Fibroblast of skin of abdomen (primary cell): ENCODE results near the gene KLC1.
A peak's percentile ranks its signal among the peaks of the same experiment; 100 is the strongest.

Experiments used
- DNase-seq: peaks from one replicate; pipeline ENCODE4 v3.0.0-alpha.2; 2013

KLC1 gene

GRCh38 chr14:103723748-103724081 is 94.7 kb downstream of the KLC1 start:
- DNase-seq = no peak

- DNase-seq = peak; percentile 10
These were observed 95.1 kb downstream of the KLC1 start for GRCh38 chr14:103724116-103724515.

GRCh38 chr14:103725001-103725682 is 96.1 kb downstream of the KLC1 start:
- DNase-seq = no peak

GRCh38 chr14:103725739-103726395 is 96.9 kb downstream of the KLC1 start:
- no peak for DNase-seq

- DNase-seq = no peak
These were observed 97.5 kb downstream of the KLC1 start for GRCh38 chr14:103726474-103726873.

- DNase-seq = no peak
These were observed 98.4 kb downstream of the KLC1 start for GRCh38 chr14:103727313-103727980.

GRCh38 chr14:103728141-103728540 is 99.1 kb downstream of the KLC1 start:
- no peak for DNase-seq

GRCh38 chr14:103728721-103729120 is 99.7 kb downstream of the KLC1 start:
- DNase-seq = no peak

- DNase-seq = no peak
These were observed 100.8 kb downstream of the KLC1 start for GRCh38 chr14:103729496-103730448.

GRCh38 chr14:103730490-103731035 is 101.6 kb downstream of the KLC1 start:
- no peak for DNase-seq

- no peak for DNase-seq
These were observed 102.5 kb downstream of the KLC1 start for GRCh38 chr14:103731481-103731880.

GRCh38 chr14:103731916-103732867 is 103.2 kb downstream of the KLC1 start:
- DNase-seq = no peak

- DNase-seq = no peak
These were observed 104.0 kb downstream of the KLC1 start for GRCh38 chr14:103732868-103733620.

GRCh38 chr14:103733651-103734050 is 104.6 kb downstream of the KLC1 start:
- peak; percentile 10 for DNase-seq

GRCh38 chr14:103734081-103734888 is 105.3 kb downstream of the KLC1 start:
- DNase-seq = no peak

- no peak for DNase-seq
These were observed 106.0 kb downstream of the KLC1 start for GRCh38 chr14:103735022-103735421.

GRCh38 chr14:103735439-103735814 is 106.4 kb downstream of the KLC1 start:
- DNase-seq = no peak

- no peak for DNase-seq
These were observed 107.0 kb downstream of the KLC1 start for GRCh38 chr14:103735815-103736545.
